IMR-90 (cell line): ENCODE data around the gene IFNL3. TPM values are rescaled to one million over a fixed set of nuclear protein-coding genes. Genes with fewer than 3 reads are reported as not detected.

ENCODE experiments used
- ATAC-seq: fragments of 200-7000 bp; cut with Tn5 transposase; 2 replicates; pipeline ENCODE4 v1.9.1; 2020; ENCODE audit warnings: low read depth, mild to moderate bottlenecking, moderate library complexity
- BruUV-seq: library from RNA; stranded (reverse); fragments of 400-500 nt; replicated peaks from 2 replicates; lab custom pipeline; 2021; lab: Mats Ljungman, UMichigan
- CTCF ChIA-PET: fragments of 300-600 bp; formaldehyde crosslinking; extraction: SDS; loops from one replicate; lab custom pipeline; 2021; ENCODE audit warnings: antibody characterized with exemption; lab: Yijun Ruan, JAX
- POLR2A ChIA-PET: fragments of 300-600 bp; sonication (Branson Sonifier 250); formaldehyde crosslinking; loops from one replicate; lab custom pipeline; 2022; ENCODE audit warnings: antibody characterized with exemption; ENCODE audit not compliant: unreplicated experiment; lab: Charles Lee
- DNase-seq: peaks from one replicate; pipeline ENCODE4 v3.0.0; 2013
- H2AFZ ChIP-seq: replicated peaks from 2 replicates; pipeline ENCODE3; 2013; ENCODE audit warnings: low read length, mild to moderate bottlenecking; ENCODE audit not compliant: poor library complexity
- H2AK5ac ChIP-seq: 2 replicates; pipeline ENCODE4 v1.6.1; 2013; ENCODE audit warnings: low read depth, low read length, inconsistent platforms
- H2AK9ac ChIP-seq: replicated peaks from 2 replicates; pipeline ENCODE3; 2013; ENCODE audit warnings: mild to moderate bottlenecking, low read depth, low read length, moderate library complexity; ENCODE audit not compliant: poor library complexity
- H2BK120ac ChIP-seq: 2 replicates; pipeline ENCODE4 v1.6.1; 2013; ENCODE audit warnings: low read depth, low read length, inconsistent platforms
- H2BK15ac ChIP-seq: 3 replicates; pipeline ENCODE4 v1.6.1; 2013; ENCODE audit warnings: low read depth, low read length, inconsistent platforms
- H2BK20ac ChIP-seq: 2 replicates; pipeline ENCODE4 v1.6.1; 2013; ENCODE audit warnings: low read depth, mild to moderate bottlenecking, inconsistent platforms, low read length, moderate library complexity
- H2BK5ac ChIP-seq: 2 replicates; pipeline ENCODE4 v1.6.1; 2013; ENCODE audit warnings: mild to moderate bottlenecking, low read depth, low read length, inconsistent platforms; ENCODE audit not compliant: poor library complexity, severe bottlenecking
- H3K14ac ChIP-seq: replicated peaks from 2 replicates; pipeline ENCODE4 v1.6.1; 2013; ENCODE audit warnings: low read depth, low read length, inconsistent platforms
- H3K18ac ChIP-seq: 2 replicates; pipeline ENCODE4 v1.6.1; 2013; ENCODE audit warnings: low read depth, low read length, control low read depth
- H3K23ac ChIP-seq: 2 replicates; pipeline ENCODE4 v1.6.1; 2013; ENCODE audit warnings: low read depth, low read length, inconsistent platforms
- H3K27ac ChIP-seq: 2 replicates; pipeline ENCODE4 v1.5.1; 2013; ENCODE audit warnings: mild to moderate bottlenecking, control low read depth, low read length; ENCODE audit not compliant: insufficient read depth
- H3K27me3 ChIP-seq: 2 replicates; pipeline ENCODE4 v1.6.1; 2013; ENCODE audit warnings: low read length; ENCODE audit not compliant: control insufficient read depth, insufficient read depth
- H3K36me3 ChIP-seq: 2 replicates; pipeline ENCODE4 v1.6.1; 2013; ENCODE audit warnings: low read length, mixed read lengths; ENCODE audit not compliant: control insufficient read depth, insufficient read depth
- H3K4ac ChIP-seq: 2 replicates; pipeline ENCODE4 v1.6.1; 2013; ENCODE audit warnings: low read depth, low read length, inconsistent platforms
- H3K4me1 ChIP-seq: 2 replicates; pipeline ENCODE4 v1.6.1; 2013; ENCODE audit warnings: low read length, mixed read lengths; ENCODE audit not compliant: control insufficient read depth, insufficient read depth
- H3K4me2 ChIP-seq: 2 replicates; pipeline ENCODE4 v1.6.1; 2013; ENCODE audit warnings: low read depth, mild to moderate bottlenecking, control low read depth, low read length, moderate library complexity
- H3K4me3 ChIP-seq: 2 replicates; pipeline ENCODE4 v1.5.1; 2013; ENCODE audit warnings: low read depth, mild to moderate bottlenecking, control low read depth, low read length, moderate library complexity; ENCODE audit not compliant: insufficient read depth
- H3K56ac ChIP-seq: 2 replicates; pipeline ENCODE4 v1.6.1; 2013; ENCODE audit warnings: low read length, inconsistent platforms; ENCODE audit not compliant: insufficient read depth; ENCODE audit errors: extremely low read depth
- H3K79me1 ChIP-seq, 2 experiments: 2 replicates each; pipeline ENCODE4 v1.6.1; 2013; ENCODE audit warnings: low read length in 2 of 2, inconsistent platforms in 1 of 2, low read depth in 1 of 2
- H3K9ac ChIP-seq: 2 replicates; pipeline ENCODE4 v1.6.1; 2013; ENCODE audit warnings: low read depth, low read length, control low read depth
- H3K9me1 ChIP-seq: 2 replicates; pipeline ENCODE4 v1.6.1; 2013; ENCODE audit warnings: low read length, inconsistent platforms; ENCODE audit not compliant: insufficient read depth
- H3K9me3 ChIP-seq: 2 replicates; pipeline ENCODE4 v1.6.1; 2013; ENCODE audit warnings: low read length; ENCODE audit not compliant: control insufficient read depth, insufficient read depth
- H4K20me1 ChIP-seq: 2 replicates; pipeline ENCODE4 v1.6.1; 2013; ENCODE audit warnings: low read length, inconsistent platforms; ENCODE audit not compliant: insufficient read depth
- H4K5ac ChIP-seq: 2 replicates; pipeline ENCODE4 v1.6.1; 2013; ENCODE audit warnings: mild to moderate bottlenecking, low read depth, low read length, control low read depth
- H4K8ac ChIP-seq, 2 experiments: 2 replicates each; pipeline ENCODE4 v1.6.1; 2013; ENCODE audit warnings: low read depth in 2 of 2, low read length in 2 of 2, control low read depth in 1 of 2, inconsistent platforms in 1 of 2
- H4K91ac ChIP-seq: 2 replicates; pipeline ENCODE4 v1.6.1; 2013; ENCODE audit warnings: low read depth, low read length, inconsistent platforms; ENCODE audit not compliant: insufficient read depth
- BHLHE40 ChIP-seq: fragments of 150-350 bp; IDR thresholded peaks from 2 replicates; pipeline ENCODE4 v1.6.1; 2016; ENCODE audit warnings: mild to moderate bottlenecking, low read depth, low read length
- CEBPB ChIP-seq: IDR thresholded peaks from 2 replicates; pipeline ENCODE4 v1.6.1; 2012; ENCODE audit warnings: low read depth, low read length, improper control_type of control experiment
- CHD1 ChIP-seq: IDR thresholded peaks from 2 replicates; pipeline ENCODE4 v1.6.1; 2012; ENCODE audit warnings: low read depth, low read length, improper control_type of control experiment
- FOS ChIP-seq: fragments of 150-350 bp; IDR thresholded peaks from 2 replicates; pipeline ENCODE4 v1.6.1; 2016; ENCODE audit warnings: low read depth, low read length
- MAFK ChIP-seq: IDR thresholded peaks from 2 replicates; pipeline ENCODE4 v1.6.1; 2012; ENCODE audit warnings: low read depth, low read length, improper control_type of control experiment
- MAZ ChIP-seq: IDR thresholded peaks from 2 replicates; pipeline ENCODE4 v1.6.1; 2012; ENCODE audit warnings: low read depth, mild to moderate bottlenecking, low read length, improper control_type of control experiment, moderate library complexity, borderline replicate concordance
- MXI1 ChIP-seq: IDR thresholded peaks from 2 replicates; pipeline ENCODE4 v1.6.1; 2012; ENCODE audit warnings: low read depth, mild to moderate bottlenecking, low read length, moderate library complexity, borderline replicate concordance
- NFE2L2 ChIP-seq: fragments of 150-350 bp; IDR thresholded peaks from 2 replicates; pipeline ENCODE4 v1.6.1; 2016; ENCODE audit warnings: low read depth, mild to moderate bottlenecking, low read length
- POLR2A ChIP-seq: IDR thresholded peaks from 2 replicates; pipeline ENCODE4 v1.6.1; 2012; ENCODE audit warnings: mild to moderate bottlenecking, low read depth, low read length
- RAD21 ChIP-seq: IDR thresholded peaks from 2 replicates; pipeline ENCODE4 v1.6.1; 2012; ENCODE audit warnings: low read length, improper control_type of control experiment
- RCOR1 ChIP-seq: IDR thresholded peaks from 2 replicates; pipeline ENCODE4 v1.6.1; 2012; ENCODE audit warnings: mild to moderate bottlenecking, low read length, improper control_type of control experiment; ENCODE audit not compliant: insufficient replicate concordance
- RFX5 ChIP-seq: IDR thresholded peaks from 2 replicates; pipeline ENCODE4 v1.8.0; 2012; ENCODE audit warnings: low read depth, mild to moderate bottlenecking, low read length, moderate library complexity
- WGBS, 2 experiments: methylation state at CpG; one replicate each; pipeline versions ENCODE4 v1.1.5 to v1.1.7; 2013; ENCODE audit warnings: missing lambda C conversion rate in 2 of 2; ENCODE audit not compliant: insufficient read length in 1 of 2; ENCODE audit errors: extremely low coverage in 2 of 2; 5-methylcytosine and 5-hydroxymethylcytosine counted together
- dilution Hi-C: fragments of 300-500 bp; cut with HindIII; formaldehyde crosslinking; loops from one replicate; pipeline ENCODE4 v1.14.3; 2018; ENCODE audit warnings: low sequenced_read_pairs; ENCODE audit not compliant: unreplicated experiment
- in situ Hi-C: fragments of 300-500 bp; cut with MboI; formaldehyde crosslinking; loops from 3 replicates; pipeline ENCODE4 v1.14.3; 2019; ENCODE audit warnings: low sequenced_read_pairs, inconsistent platforms, mixed read lengths
- intact Hi-C: fragments of 100-400 bp; cut with micrococcal nuclease; formaldehyde crosslinking; loops from 2 replicates; pipeline ENCODE4 v1.10.0; 2022
- polyA plus RNA-seq, 3 experiments: library from polyadenylated mRNA; depleted of rRNA; stranded (reverse); fragments of >200 nt; gene quantifications; 2 replicates each; pipeline ENCODE4 v1.2.3, GENCODE V29; 2012; ENCODE audit warnings: low replicate concordance in 1 of 3
- total RNA-seq: library from RNA; depleted of rRNA; stranded (reverse); fragments of >200 nt; gene quantifications from 2 replicates; pipeline ENCODE4 v1.2.3, GENCODE V29; 2012
- TF ChIP-seq, protein P1 (sequence below): conservative IDR thresholded peaks from 2 replicates; pipeline ENCODE4 v1.5.1; 2012; ENCODE audit warnings: mild to moderate bottlenecking, low read depth, low read length, improper control_type of control experiment
- TF ChIP-seq, protein P2 (sequence below): fragments of 150-350 bp; IDR thresholded peaks from 2 replicates; pipeline ENCODE4 v1.6.1; 2016; ENCODE audit warnings: low read depth, mild to moderate bottlenecking, low read length, moderate library complexity, borderline replicate concordance

Gene IFNL3
- total and polyA plus RNA-seq, 2 of the 4 experiments (the other 2 are of a cell fraction), result not detected

DNA sequence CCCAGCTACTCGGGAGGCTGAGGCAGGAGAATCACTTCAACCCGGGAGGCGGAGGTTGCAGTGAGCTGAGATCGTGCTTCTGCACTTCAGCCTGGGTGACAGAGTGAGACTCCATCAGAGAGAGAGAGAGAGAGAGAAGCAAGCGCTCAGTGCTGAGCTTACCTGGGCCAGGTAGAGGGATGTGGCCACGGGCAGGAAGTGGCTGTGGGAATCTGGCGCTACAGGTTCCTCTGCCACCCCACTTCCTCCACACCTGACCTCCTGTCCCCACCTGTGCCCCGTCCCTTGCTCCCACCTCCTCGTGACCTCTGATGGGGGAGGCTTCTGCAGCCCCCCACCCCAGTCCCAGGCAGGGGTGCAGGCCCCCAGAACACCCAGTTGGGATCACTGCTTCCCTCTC lies 49.1 kb downstream of the IFNL3 start:
- H3K18ac ChIP-seq, result no peak overlapping the region
- H2BK20ac ChIP-seq, result no peak overlapping the region
- no peak overlapping the region for H3K4me2 ChIP-seq
- no peak overlapping the region for H3K9ac ChIP-seq
- H2BK120ac ChIP-seq, result no peak overlapping the region
- H3K9me1 ChIP-seq, result no peaks in the 10 kb centered on the region
- no peak overlapping the region for H2AK5ac ChIP-seq
- ATAC-seq (no peak), DNase-seq (no peak)
- TF ChIP-seq MAZ (no peak), CEBPB (no peak), RCOR1 (no peak), MXI1 (no peak), BHLHE40 (no peak), CHD1 (no peak), FOS (no peak), MAFK (no peak), NFE2L2 (no peak), RAD21 (no peak), RFX5 (no peak), POLR2A (no peak)
- TF ChIP-seq, protein P1, sequence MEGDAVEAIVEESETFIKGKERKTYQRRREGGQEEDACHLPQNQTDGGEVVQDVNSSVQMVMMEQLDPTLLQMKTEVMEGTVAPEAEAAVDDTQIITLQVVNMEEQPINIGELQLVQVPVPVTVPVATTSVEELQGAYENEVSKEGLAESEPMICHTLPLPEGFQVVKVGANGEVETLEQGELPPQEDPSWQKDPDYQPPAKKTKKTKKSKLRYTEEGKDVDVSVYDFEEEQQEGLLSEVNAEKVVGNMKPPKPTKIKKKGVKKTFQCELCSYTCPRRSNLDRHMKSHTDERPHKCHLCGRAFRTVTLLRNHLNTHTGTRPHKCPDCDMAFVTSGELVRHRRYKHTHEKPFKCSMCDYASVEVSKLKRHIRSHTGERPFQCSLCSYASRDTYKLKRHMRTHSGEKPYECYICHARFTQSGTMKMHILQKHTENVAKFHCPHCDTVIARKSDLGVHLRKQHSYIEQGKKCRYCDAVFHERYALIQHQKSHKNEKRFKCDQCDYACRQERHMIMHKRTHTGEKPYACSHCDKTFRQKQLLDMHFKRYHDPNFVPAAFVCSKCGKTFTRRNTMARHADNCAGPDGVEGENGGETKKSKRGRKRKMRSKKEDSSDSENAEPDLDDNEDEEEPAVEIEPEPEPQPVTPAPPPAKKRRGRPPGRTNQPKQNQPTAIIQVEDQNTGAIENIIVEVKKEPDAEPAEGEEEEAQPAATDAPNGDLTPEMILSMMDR, result no peak
- TF ChIP-seq, protein P2, sequence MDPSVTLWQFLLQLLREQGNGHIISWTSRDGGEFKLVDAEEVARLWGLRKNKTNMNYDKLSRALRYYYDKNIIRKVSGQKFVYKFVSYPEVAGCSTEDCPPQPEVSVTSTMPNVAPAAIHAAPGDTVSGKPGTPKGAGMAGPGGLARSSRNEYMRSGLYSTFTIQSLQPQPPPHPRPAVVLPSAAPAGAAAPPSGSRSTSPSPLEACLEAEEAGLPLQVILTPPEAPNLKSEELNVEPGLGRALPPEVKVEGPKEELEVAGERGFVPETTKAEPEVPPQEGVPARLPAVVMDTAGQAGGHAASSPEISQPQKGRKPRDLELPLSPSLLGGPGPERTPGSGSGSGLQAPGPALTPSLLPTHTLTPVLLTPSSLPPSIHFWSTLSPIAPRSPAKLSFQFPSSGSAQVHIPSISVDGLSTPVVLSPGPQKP, result no peak
- no peak overlapping the region for H2AK9ac ChIP-seq
- no TSS peak for BruUV-seq
- in situ Hi-C loops (no loop called here), dilution Hi-C loops (no loop called here), intact Hi-C loops (loop anchor here (5.0 kb wide), 1 partner anchor 132 kb away; no protein-coding TSS in a partner anchor)
- no peak overlapping the region for H3K27ac ChIP-seq
- no peak overlapping the region for H3K4me3 ChIP-seq
- H4K20me1 ChIP-seq, result no peaks in the 10 kb centered on the region
- 35% methylated on average over 2 of the region's 9 CpGs; no CpG with 5 or more reads in 1 of the 2 experiments for WGBS, 2 experiments
- no peak overlapping the region for H2BK15ac ChIP-seq
- no peak overlapping the region for H2AFZ ChIP-seq
- POLR2A ChIA-PET, result no interaction called here
- no peak overlapping the region for H3K4ac ChIP-seq
- no peaks in the 10 kb centered on the region for H3K79me1 ChIP-seq
- no peak overlapping the region for H4K91ac ChIP-seq
- no peak overlapping the region for H4K5ac ChIP-seq
- H3K14ac ChIP-seq, result no peak overlapping the region
- CTCF ChIA-PET, result no interaction called here
- H3K4me1 ChIP-seq, result no peaks in the 10 kb centered on the region; the same call in 1 of the 2 replicates
- no peaks in the 10 kb centered on the region for H3K36me3 ChIP-seq
- peaks cover 44% of the 10 kb centered on the region for H3K27me3 ChIP-seq
- H2BK5ac ChIP-seq, result no peak overlapping the region
- no peak overlapping the region for H4K8ac ChIP-seq
- no peak overlapping the region for H3K56ac ChIP-seq
- H3K9me3 ChIP-seq, result no peaks in the 10 kb centered on the region
- H3K23ac ChIP-seq, result no peak overlapping the region
